ENCODE data around the gene FAM163A.
"Not testable (repeated sequence)": the region's sequence is repeated elsewhere in the genome, so short reads cannot be mapped to it uniquely, and the experiment has no call there.

Gene FAM163A

GRCh38 chr1:179816196-179816960, 73.3 kb downstream of the FAM163A start:
- no peak for DNase-seq (ENCODE audit: low read depth)

GRCh38 chr1:179817056-179817455, 74.0 kb downstream of the FAM163A start:
- DNase-seq (ENCODE audit: low read depth): no peak

- DNase-seq (ENCODE audit: low read depth): no peak
These were observed 74.7 kb downstream of the FAM163A start for GRCh38 chr1:179817789-179818188.

- DNase-seq (ENCODE audit: low read depth): no peak
These were observed 75.2 kb downstream of the FAM163A start for GRCh38 chr1:179818260-179818659.

GRCh38 chr1:179818743-179819173, 75.7 kb downstream of the FAM163A start:
- DNase-seq (ENCODE audit: low read depth): no peak

- no peak for DNase-seq (ENCODE audit: low read depth)
These were observed 77.3 kb downstream of the FAM163A start for GRCh38 chr1:179820226-179820970.

GRCh38 chr1:179821524-179821923, 78.4 kb downstream of the FAM163A start:
- DNase-seq (ENCODE audit: low read depth): no peak

GRCh38 chr1:179822065-179822464, 79.0 kb downstream of the FAM163A start:
- no peak for DNase-seq (ENCODE audit: low read depth)

- DNase-seq (ENCODE audit: low read depth): no peak
These were observed 80.6 kb downstream of the FAM163A start for GRCh38 chr1:179823693-179824092.

GRCh38 chr1:179824265-179824664, 81.2 kb downstream of the FAM163A start:
- DNase-seq (ENCODE audit: low read depth): no peak

GRCh38 chr1:179825206-179825605, 82.1 kb downstream of the FAM163A start:
- DNase-seq (ENCODE audit: low read depth): no peak

GRCh38 chr1:179825798-179826460, 82.8 kb downstream of the FAM163A start:
- no peak for DNase-seq (ENCODE audit: low read depth)

- DNase-seq (ENCODE audit: low read depth): no peak
These were observed 83.7 kb downstream of the FAM163A start for GRCh38 chr1:179826626-179827280.

- no peak for DNase-seq (ENCODE audit: low read depth)
These were observed 85.5 kb downstream of the FAM163A start for GRCh38 chr1:179828554-179829110.

GRCh38 chr1:179831225-179831624, 88.1 kb downstream of the FAM163A start:
- no peak for DNase-seq (ENCODE audit: low read depth)

GRCh38 chr1:179831852-179832699, 89.0 kb downstream of the FAM163A start:
- no peak for DNase-seq (ENCODE audit: low read depth)

- not testable (repeated sequence) for DNase-seq (ENCODE audit: low read depth)
These were observed 93.8 kb downstream of the FAM163A start for GRCh38 chr1:179836686-179837445.

- DNase-seq (ENCODE audit: low read depth): no peak
These were observed 97.0 kb downstream of the FAM163A start for GRCh38 chr1:179840107-179840506.

- no peak for DNase-seq (ENCODE audit: low read depth)
These were observed 105.1 kb downstream of the FAM163A start for GRCh38 chr1:179848233-179848632.

- no peak for DNase-seq (ENCODE audit: low read depth)
These were observed 110.0 kb downstream of the FAM163A start for GRCh38 chr1:179853102-179853501.

Measured in stimulated activated CD4-positive, alpha-beta T cell treated with anti-CD3 and anti-CD28 coated beads, Interleukin-2, amount 100 ng/mL, for 4 hours (primary cell).